ENCODE data around the gene DCUN1D2.

DCUN1D2 gene

GRCh38 chr13:113507505-113508345 lies 17.2 kb upstream of the DCUN1D2 start:
- Mint-ChIP-seq H3K4me3 (no peak overlapping the region), H3K27ac (no peak overlapping the region), H3K9me3 (ENCODE audit: low read depth) (no peaks in the 10 kb centered on the region), H3K27me3 (no peaks in the 10 kb centered on the region), H3K4me1 (ENCODE audit: low read depth) (peaks cover 4% of the 10 kb centered on the region), H3K36me3 (peaks cover 12% of the 10 kb centered on the region)

DNA sequence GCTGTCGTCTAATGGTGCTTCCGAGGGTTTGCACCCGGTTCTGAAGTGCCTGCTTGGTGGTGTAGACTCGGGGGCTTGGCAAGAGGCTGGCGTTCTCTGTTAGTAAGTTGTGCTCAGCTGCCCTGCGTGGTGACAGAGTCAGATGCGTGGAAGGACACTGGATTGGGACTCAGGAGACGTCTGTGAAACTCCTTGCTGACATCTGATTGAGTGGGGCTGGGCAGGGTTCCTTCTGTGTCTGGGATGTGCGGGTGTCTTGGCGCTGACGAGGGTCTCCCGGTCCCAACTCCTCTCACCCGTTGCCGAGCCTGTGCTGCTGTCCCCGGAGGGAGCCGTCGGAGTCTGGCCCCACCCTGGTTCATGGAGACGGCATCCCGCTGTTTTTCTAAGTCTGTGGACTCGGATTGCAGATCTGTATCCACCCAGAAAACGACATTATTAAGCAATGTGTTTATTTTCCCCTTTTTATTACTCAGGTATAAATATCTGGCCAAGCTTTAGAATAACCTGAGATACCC lies 16.4 kb upstream of the DCUN1D2 start:
- Mint-ChIP-seq H3K36me3 (peaks cover 12% of the 10 kb centered on the region), H3K4me1 (ENCODE audit: low read depth) (peaks cover 4% of the 10 kb centered on the region), H3K4me3 (no peak overlapping the region), H3K9me3 (ENCODE audit: low read depth) (no peaks in the 10 kb centered on the region), H3K27me3 (no peaks in the 10 kb centered on the region), H3K27ac (no peak overlapping the region)

- Mint-ChIP-seq H3K27ac (no peak overlapping the region), H3K4me3 (no peak overlapping the region), H3K4me1 (ENCODE audit: low read depth) (peaks cover 4% of the 10 kb centered on the region), H3K9me3 (ENCODE audit: low read depth) (no peaks in the 10 kb centered on the region), H3K27me3 (no peaks in the 10 kb centered on the region), H3K36me3 (peaks cover 12% of the 10 kb centered on the region)
Observed at GRCh38 chr13:113506025-113506685, 15.6 kb upstream of the DCUN1D2 start.

DNA sequence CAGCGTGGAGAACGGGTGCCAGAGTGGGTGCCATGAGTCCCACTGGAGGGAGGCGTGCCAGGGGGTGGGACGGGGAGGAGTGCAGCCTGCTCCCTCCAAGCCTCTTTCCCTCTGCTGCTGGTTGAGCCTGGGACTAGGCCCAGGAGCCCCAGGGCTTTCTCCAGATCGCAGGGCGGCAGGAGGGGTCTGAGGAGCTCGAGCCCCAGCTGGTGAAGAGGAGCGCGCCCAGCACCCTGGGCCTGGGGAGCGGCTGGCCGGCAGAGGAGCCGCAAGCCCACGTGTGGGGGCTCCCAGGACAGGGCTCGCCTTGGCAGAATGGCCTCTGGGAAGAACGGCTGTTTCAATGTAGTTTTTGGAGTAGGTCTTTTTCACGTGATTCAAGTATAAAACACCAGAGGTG lies 12.2 kb upstream of the DCUN1D2 start:
- Mint-ChIP-seq H3K4me3 (no peak overlapping the region), H3K27ac (no peak overlapping the region), H3K4me1 (ENCODE audit: low read depth) (peaks cover 4% of the 10 kb centered on the region), H3K27me3 (no peaks in the 10 kb centered on the region), H3K9me3 (ENCODE audit: low read depth) (no peaks in the 10 kb centered on the region), H3K36me3 (peaks cover 23% of the 10 kb centered on the region)

GRCh38 chr13:113500530-113501265 lies 10.2 kb upstream of the DCUN1D2 start:
- no peak overlapping the region for H3K4me3 Mint-ChIP-seq
- H3K36me3 Mint-ChIP-seq = peaks cover 26% of the 10 kb centered on the region
- H3K4me1 Mint-ChIP-seq (ENCODE audit: low read depth) = peaks cover 9% of the 10 kb centered on the region
- no peak overlapping the region for H3K27ac Mint-ChIP-seq
- no peaks in the 10 kb centered on the region for H3K9me3 Mint-ChIP-seq (ENCODE audit: low read depth)
- no peaks in the 10 kb centered on the region for H3K27me3 Mint-ChIP-seq

- H3K4me3 Mint-ChIP-seq = no peak overlapping the region
- peaks cover 14% of the 10 kb centered on the region for H3K4me1 Mint-ChIP-seq (ENCODE audit: low read depth)
- H3K9me3 Mint-ChIP-seq (ENCODE audit: low read depth) = no peaks in the 10 kb centered on the region
- peaks cover 24% of the 10 kb centered on the region for H3K36me3 Mint-ChIP-seq
- no peaks in the 10 kb centered on the region for H3K27me3 Mint-ChIP-seq
- H3K27ac Mint-ChIP-seq = no peak overlapping the region
Observed at GRCh38 chr13:113499936-113500335, 9.4 kb upstream of the DCUN1D2 start.

- Mint-ChIP-seq H3K27me3 (no peaks in the 10 kb centered on the region), H3K9me3 (ENCODE audit: low read depth) (no peaks in the 10 kb centered on the region), H3K27ac (no peak overlapping the region), H3K4me3 (no peak overlapping the region), H3K4me1 (ENCODE audit: low read depth) (peaks cover 24% of the 10 kb centered on the region), H3K36me3 (peaks cover 21% of the 10 kb centered on the region)
Observed at GRCh38 chr13:113498905-113499304, 8.4 kb upstream of the DCUN1D2 start.

GRCh38 chr13:113497217-113497616 lies 6.7 kb upstream of the DCUN1D2 start:
- no peaks in the 10 kb centered on the region for H3K9me3 Mint-ChIP-seq (ENCODE audit: low read depth)
- H3K27ac Mint-ChIP-seq = no peak overlapping the region
- peaks cover 16% of the 10 kb centered on the region for H3K36me3 Mint-ChIP-seq
- H3K4me3 Mint-ChIP-seq = no peak overlapping the region
- peaks cover 39% of the 10 kb centered on the region for H3K4me1 Mint-ChIP-seq (ENCODE audit: low read depth)
- no peaks in the 10 kb centered on the region for H3K27me3 Mint-ChIP-seq

DNA sequence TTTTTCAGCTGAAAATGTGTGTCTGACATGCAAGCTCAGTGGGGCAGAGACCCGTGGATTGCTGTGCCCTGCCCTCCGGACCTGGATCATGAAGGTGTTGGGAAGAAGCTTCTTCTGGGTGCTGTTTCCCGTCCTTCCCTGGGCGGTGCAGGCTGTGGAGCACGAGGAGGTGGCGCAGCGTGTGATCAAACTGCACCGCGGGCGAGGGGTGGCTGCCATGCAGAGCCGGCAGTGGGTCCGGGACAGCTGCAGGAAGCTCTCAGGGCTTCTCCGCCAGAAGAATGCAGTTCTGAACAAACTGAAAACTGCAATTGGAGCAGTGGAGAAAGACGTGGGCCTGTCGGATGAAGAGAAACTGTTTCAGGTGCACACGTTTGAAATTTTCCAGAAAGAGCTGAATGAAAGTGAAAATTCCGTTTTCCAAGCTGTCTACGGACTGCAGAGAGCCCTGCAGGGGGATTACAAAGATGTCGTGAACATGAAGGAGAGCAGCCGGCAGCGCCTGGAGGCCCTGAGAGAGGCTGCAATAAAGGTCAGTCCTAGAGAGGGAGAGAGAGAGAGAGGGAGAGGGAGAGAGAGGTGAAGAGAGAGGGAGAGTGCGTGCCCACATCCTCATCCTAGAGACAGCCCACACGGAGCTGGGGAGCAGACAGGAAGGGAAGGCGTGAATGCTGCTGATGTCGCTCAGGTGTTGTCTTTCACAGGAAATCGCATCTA lies 5.1 kb upstream of the DCUN1D2 start:
- Mint-ChIP-seq H3K4me3 (no peak overlapping the region), H3K27me3 (no peaks in the 10 kb centered on the region), H3K9me3 (ENCODE audit: low read depth) (no peaks in the 10 kb centered on the region), H3K36me3 (peaks cover 16% of the 10 kb centered on the region), H3K27ac (peak overlapping the region; percentile 68), H3K4me1 (ENCODE audit: low read depth) (peaks cover 46% of the 10 kb centered on the region)

DNA sequence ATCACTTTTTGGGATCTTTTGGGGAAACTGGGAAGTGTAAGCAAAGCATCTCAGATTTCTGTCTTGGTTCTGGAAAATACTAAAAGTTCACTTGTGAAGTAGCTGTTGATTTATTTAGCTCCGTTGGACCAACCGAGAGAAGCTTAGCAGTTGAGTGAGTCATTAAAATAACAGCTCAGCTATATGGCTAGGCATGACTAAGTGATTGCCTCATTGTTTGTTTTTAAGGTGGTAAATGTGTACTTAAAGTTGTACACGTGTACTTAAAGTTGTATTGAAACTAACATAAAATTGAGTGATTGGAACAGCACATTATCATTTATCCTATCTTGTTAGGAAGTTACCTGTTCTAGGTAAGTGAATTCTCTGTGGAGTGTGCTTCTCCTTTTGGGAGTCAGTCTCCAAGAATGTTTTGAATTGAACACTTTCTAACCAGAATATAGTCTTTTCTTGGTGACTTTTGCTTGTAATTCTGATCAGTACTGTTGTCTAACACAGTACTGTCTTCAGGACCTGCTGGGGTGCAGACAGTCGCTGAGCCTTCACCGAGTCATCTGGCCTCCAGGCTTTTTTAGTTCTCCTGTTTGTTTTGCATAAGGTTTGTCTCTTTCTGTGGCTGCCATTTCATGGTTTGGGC lies 2.9 kb upstream of the DCUN1D2 start:
- Mint-ChIP-seq H3K27ac (peak overlapping the region; percentile 64), H3K27me3 (no peaks in the 10 kb centered on the region), H3K36me3 (peaks cover 9% of the 10 kb centered on the region), H3K9me3 (ENCODE audit: low read depth) (no peaks in the 10 kb centered on the region), H3K4me1 (ENCODE audit: low read depth) (peaks cover 61% of the 10 kb centered on the region), H3K4me3 (peak overlapping the region; percentile 30)

DNA sequence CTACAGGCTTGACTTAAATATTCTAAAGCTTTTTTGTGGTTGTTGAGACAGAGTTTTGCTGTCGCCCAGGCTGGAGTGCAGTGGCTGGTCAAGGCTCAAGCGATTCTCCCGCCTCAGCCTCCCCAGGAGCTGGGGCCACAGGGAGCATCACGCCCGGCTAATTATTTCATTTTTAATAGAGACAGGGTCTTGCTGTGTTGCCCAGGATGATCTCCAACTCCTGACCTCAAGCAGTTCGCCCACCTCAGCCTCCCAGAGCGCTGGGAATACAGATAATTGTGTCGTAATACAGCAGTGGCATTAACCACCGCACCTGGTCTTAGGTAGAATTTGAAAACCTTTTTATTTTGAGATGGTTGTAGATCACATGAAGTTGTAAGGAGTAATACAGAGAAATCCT lies 1.5 kb upstream of the DCUN1D2 start:
- peak overlapping the region; percentile 64 for H3K27ac Mint-ChIP-seq
- no peaks in the 10 kb centered on the region for H3K27me3 Mint-ChIP-seq
- H3K4me3 Mint-ChIP-seq = peak overlapping the region; percentile 83
- peaks cover 8% of the 10 kb centered on the region for H3K36me3 Mint-ChIP-seq
- peaks cover 74% of the 10 kb centered on the region for H3K4me1 Mint-ChIP-seq (ENCODE audit: low read depth)
- no peaks in the 10 kb centered on the region for H3K9me3 Mint-ChIP-seq (ENCODE audit: low read depth)

DNA sequence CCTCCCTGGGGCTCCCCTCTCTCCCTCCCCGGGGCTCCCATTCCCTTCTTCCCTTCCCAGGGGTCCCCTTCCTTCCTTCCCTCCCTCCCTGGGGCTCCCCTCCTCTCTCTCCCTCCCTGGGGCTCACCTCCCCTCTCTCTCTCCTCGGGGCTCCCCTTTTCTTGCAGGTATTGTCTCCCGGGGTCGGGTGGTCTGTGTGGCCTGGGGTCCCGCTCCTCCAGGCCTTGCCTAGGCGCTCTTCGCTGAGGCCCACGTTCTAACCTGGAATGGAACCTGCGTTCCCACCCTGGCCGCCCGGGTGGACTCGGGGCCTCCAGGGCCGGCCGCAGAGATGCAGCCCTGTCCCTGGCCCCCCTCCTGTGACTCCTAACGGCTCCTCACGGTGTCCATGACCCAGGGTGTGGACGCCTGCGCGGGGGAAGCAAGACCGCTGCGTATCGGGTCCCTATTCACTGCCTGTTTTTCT lies 940 bp upstream of the DCUN1D2 start:
- peaks cover 6% of the 10 kb centered on the region for H3K36me3 Mint-ChIP-seq
- H3K27ac Mint-ChIP-seq = peak overlapping the region; percentile 64
- no peaks in the 10 kb centered on the region for H3K9me3 Mint-ChIP-seq (ENCODE audit: low read depth)
- no peaks in the 10 kb centered on the region for H3K27me3 Mint-ChIP-seq
- H3K4me1 Mint-ChIP-seq (ENCODE audit: low read depth) = peaks cover 76% of the 10 kb centered on the region
- peak overlapping the region; percentile 83 for H3K4me3 Mint-ChIP-seq

DNA sequence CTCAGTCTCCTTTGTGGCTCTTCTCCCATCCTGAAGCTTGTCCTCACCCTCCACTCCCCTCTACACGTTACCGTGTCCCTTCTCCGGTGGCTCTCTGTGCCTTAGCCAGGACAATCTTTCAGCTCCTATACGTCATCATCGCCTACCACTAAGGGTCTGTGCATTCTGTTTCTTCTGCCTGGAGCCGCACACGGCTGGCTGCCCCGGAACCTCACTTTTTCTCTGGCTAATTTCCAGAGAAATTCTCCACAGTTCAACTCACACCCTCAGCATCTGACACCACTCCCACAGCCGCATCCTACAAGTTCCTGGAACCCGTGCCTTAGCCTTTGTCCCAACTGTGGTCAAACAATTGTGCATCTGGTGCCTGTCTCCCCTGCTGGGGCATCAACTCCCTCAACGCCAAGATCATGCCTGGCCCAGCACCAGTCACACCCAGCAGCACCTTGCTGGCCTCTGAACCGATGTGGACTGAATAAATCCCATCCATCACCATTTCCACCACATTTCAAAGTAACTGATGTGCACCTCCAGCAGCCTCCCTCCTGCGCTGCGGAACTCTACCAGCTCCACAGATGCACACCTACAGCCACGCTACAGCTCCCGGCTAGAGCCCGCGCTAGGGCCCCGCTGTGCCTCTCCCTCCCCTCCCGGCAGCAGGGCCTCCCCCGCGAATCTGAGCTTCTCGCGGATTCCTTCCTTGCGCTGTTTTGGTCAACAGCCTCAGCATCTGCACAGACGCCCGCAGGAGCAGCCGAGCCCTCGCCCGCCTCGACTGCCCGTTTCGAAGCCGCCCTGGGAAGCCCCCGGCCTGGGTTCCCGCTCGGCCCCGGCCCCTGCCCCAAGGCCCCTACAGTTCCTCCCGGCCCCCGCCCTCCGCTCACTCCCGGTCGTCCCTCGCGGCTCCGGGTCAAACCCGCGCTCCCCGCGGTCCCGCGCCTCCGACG lies 689 bp downstream of the DCUN1D2 start:
- peaks cover 66% of the 10 kb centered on the region for H3K4me1 Mint-ChIP-seq (ENCODE audit: low read depth)
- H3K27me3 Mint-ChIP-seq = no peaks in the 10 kb centered on the region
- peak overlapping the region; percentile 89 for H3K27ac Mint-ChIP-seq
- H3K4me3 Mint-ChIP-seq = peak overlapping the region; percentile 95
- H3K36me3 Mint-ChIP-seq = peaks cover 3% of the 10 kb centered on the region
- H3K9me3 Mint-ChIP-seq (ENCODE audit: low read depth) = no peaks in the 10 kb centered on the region
